ENCODE measurements around the gene PERP. TPM values are rescaled to one million over a fixed set of nuclear protein-coding genes. Genes with fewer than 3 reads are reported as not detected.

The PERP gene
- total and polyA plus RNA-seq, 3 experiments from 2014 or later, result 6.4 to 8.7 (median 8.0) TPM

- H3K4me3 ChIP-seq (ENCODE audit: low read length), result no peak overlapping the region
- no peaks in the 10 kb centered on the region for H3K27me3 ChIP-seq (ENCODE audit: insufficient read depth, low read length, poor library complexity, severe bottlenecking)
- H3K27me3 Mint-ChIP-seq, result peaks cover 13 to 67% of the 10 kb centered on the region in 2 donors
- POLR2A ChIA-PET, result no interaction called here
- peaks cover 0 to 18% (median 4%) of the 10 kb centered on the region in 3 donors for H3K36me3 Mint-ChIP-seq
- H3K4me1 ChIP-seq (ENCODE audit: insufficient read depth, low read length), result no peaks in the 10 kb centered on the region
- DNase-seq, result no peak
- no peaks in the 10 kb centered on the region for H3K4me1 Mint-ChIP-seq
- peaks cover 3 to 8% (median 6%) of the 10 kb centered on the region in 5 donors for H3K9me3 Mint-ChIP-seq
- no peaks in the 10 kb centered on the region for H3K9me3 ChIP-seq (ENCODE audit: low read length)
- H3K4me3 Mint-ChIP-seq, result no peak overlapping the region
- CTCF ChIA-PET, result no interaction called here
- H3K27ac ChIP-seq (ENCODE audit: low read depth, low read length), result no peak overlapping the region
- H3K36me3 ChIP-seq (ENCODE audit: insufficient read depth, low read length), result no peaks in the 10 kb centered on the region
- H3K27ac Mint-ChIP-seq, result no peak overlapping the region
These were observed 28.7 kb downstream of the PERP start for GRCh38 chr6:138078491-138078890.

GRCh38 chr6:138073264-138073663 is 34.0 kb downstream of the PERP start:
- peaks cover 5 to 47% of the 10 kb centered on the region in 2 donors for H3K27me3 Mint-ChIP-seq
- no peak for DNase-seq
- H3K36me3 ChIP-seq (ENCODE audit: insufficient read depth, low read length), result no peaks in the 10 kb centered on the region
- H3K4me1 Mint-ChIP-seq, result no peaks in the 10 kb centered on the region
- H3K4me3 Mint-ChIP-seq, result no peak overlapping the region
- peaks cover 3 to 8% (median 6%) of the 10 kb centered on the region in 5 donors for H3K9me3 Mint-ChIP-seq
- no peak overlapping the region for H3K27ac Mint-ChIP-seq
- no peak overlapping the region for H3K4me3 ChIP-seq (ENCODE audit: low read length)
- no peak overlapping the region for H3K27ac ChIP-seq (ENCODE audit: low read depth, low read length)
- peaks cover 0 to 19% (median 4%) of the 10 kb centered on the region in 3 donors for H3K36me3 Mint-ChIP-seq
- CTCF ChIA-PET, result no interaction called here
- POLR2A ChIA-PET, result interaction anchor here (0.5 kb wide), 1 partner anchor 30 kb away, joined by 3 read pairs; no protein-coding TSS in a partner anchor
- no peaks in the 10 kb centered on the region for H3K4me1 ChIP-seq (ENCODE audit: insufficient read depth, low read length)
- no peaks in the 10 kb centered on the region for H3K9me3 ChIP-seq (ENCODE audit: low read length)
- no peaks in the 10 kb centered on the region for H3K27me3 ChIP-seq (ENCODE audit: insufficient read depth, low read length, poor library complexity, severe bottlenecking)

- no peaks in the 10 kb centered on the region for H3K4me1 ChIP-seq (ENCODE audit: insufficient read depth, low read length)
- CTCF ChIA-PET, result no interaction called here
- no peak overlapping the region for H3K27ac ChIP-seq (ENCODE audit: low read depth, low read length)
- no peak overlapping the region for H3K4me3 Mint-ChIP-seq
- no peak overlapping the region for H3K4me3 ChIP-seq (ENCODE audit: low read length)
- H3K4me1 Mint-ChIP-seq, result peaks cover 0 to 1% (median 0%) of the 10 kb centered on the region in 3 donors
- peaks cover 0 to 3% (median 0%) of the 10 kb centered on the region in 5 donors for H3K9me3 Mint-ChIP-seq
- no peak for DNase-seq
- H3K27me3 ChIP-seq (ENCODE audit: insufficient read depth, low read length, poor library complexity, severe bottlenecking), result no peaks in the 10 kb centered on the region
- H3K27me3 Mint-ChIP-seq, result peaks cover 0 to 22% of the 10 kb centered on the region in 2 donors
- peaks cover 0 to 2% (median 0%) of the 10 kb centered on the region in 3 donors for H3K36me3 Mint-ChIP-seq
- no peak overlapping the region for H3K27ac Mint-ChIP-seq
- POLR2A ChIA-PET, result no interaction called here
- no peaks in the 10 kb centered on the region for H3K9me3 ChIP-seq (ENCODE audit: low read length)
- no peaks in the 10 kb centered on the region for H3K36me3 ChIP-seq (ENCODE audit: insufficient read depth, low read length)
These were observed 43.5 kb downstream of the PERP start for GRCh38 chr6:138063726-138064125.

- DNase-seq, result no peak
- no peaks in the 10 kb centered on the region for H3K9me3 ChIP-seq (ENCODE audit: low read length)
- H3K4me3 ChIP-seq (ENCODE audit: low read length), result no peak overlapping the region
- H3K27me3 Mint-ChIP-seq, result peaks cover 32 to 74% of the 10 kb centered on the region in 2 donors
- H3K27ac Mint-ChIP-seq, result no peak overlapping the region
- no peaks in the 10 kb centered on the region for H3K36me3 ChIP-seq (ENCODE audit: insufficient read depth, low read length)
- H3K27me3 ChIP-seq (ENCODE audit: insufficient read depth, low read length, poor library complexity, severe bottlenecking), result no peaks in the 10 kb centered on the region
- no peak overlapping the region for H3K4me3 Mint-ChIP-seq
- H3K9me3 Mint-ChIP-seq, result peaks cover 19 to 36% (median 27%) of the 10 kb centered on the region in 5 donors
- H3K27ac ChIP-seq (ENCODE audit: low read depth, low read length), result no peak overlapping the region
- no peaks in the 10 kb centered on the region for H3K4me1 Mint-ChIP-seq
- no peaks in the 10 kb centered on the region for H3K4me1 ChIP-seq (ENCODE audit: insufficient read depth, low read length)
- ChIA-PET POLR2A (no interaction called here), CTCF (no interaction called here)
- H3K36me3 Mint-ChIP-seq, result peaks cover 0 to 19% (median 2%) of the 10 kb centered on the region in 3 donors
These were observed 52.2 kb downstream of the PERP start for GRCh38 chr6:138054982-138055381.

GRCh38 chr6:138052783-138053182 is 54.4 kb downstream of the PERP start:
- Mint-ChIP-seq H3K27ac (no peak overlapping the region), H3K36me3 (peaks cover 0 to 19% (median 0%) of the 10 kb centered on the region in 3 donors), H3K4me3 (no peak overlapping the region), H3K27me3 (peaks cover 28 to 62% of the 10 kb centered on the region in 2 donors), H3K9me3 (peaks cover 17 to 37% (median 27%) of the 10 kb centered on the region in 5 donors), H3K4me1 (no peaks in the 10 kb centered on the region)
- Histone ChIP-seq H3K4me1 (ENCODE audit: insufficient read depth, low read length) (no peaks in the 10 kb centered on the region), H3K9me3 (ENCODE audit: low read length) (no peaks in the 10 kb centered on the region), H3K27me3 (ENCODE audit: insufficient read depth, low read length, poor library complexity, severe bottlenecking) (no peaks in the 10 kb centered on the region), H3K27ac (ENCODE audit: low read depth, low read length) (no peak overlapping the region), H3K4me3 (ENCODE audit: low read length) (no peak overlapping the region), H3K36me3 (ENCODE audit: insufficient read depth, low read length) (no peaks in the 10 kb centered on the region)
- DNase-seq, result no peak
- ChIA-PET POLR2A (no interaction called here), CTCF (no interaction called here)

- Mint-ChIP-seq H3K36me3 (peaks cover 0 to 8% (median 0%) of the 10 kb centered on the region in 3 donors), H3K27ac (no peak overlapping the region), H3K9me3 (peaks cover 0 to 11% (median 2%) of the 10 kb centered on the region in 5 donors), H3K4me1 (no peaks in the 10 kb centered on the region), H3K4me3 (no peak overlapping the region), H3K27me3 (peaks cover 2 to 12% of the 10 kb centered on the region in 2 donors)
- Histone ChIP-seq H3K36me3 (ENCODE audit: insufficient read depth, low read length) (no peaks in the 10 kb centered on the region), H3K27me3 (ENCODE audit: insufficient read depth, low read length, poor library complexity, severe bottlenecking) (no peaks in the 10 kb centered on the region), H3K27ac (ENCODE audit: low read depth, low read length) (no peak overlapping the region), H3K9me3 (ENCODE audit: low read length) (no peaks in the 10 kb centered on the region), H3K4me1 (ENCODE audit: insufficient read depth, low read length) (no peaks in the 10 kb centered on the region), H3K4me3 (ENCODE audit: low read length) (no peak overlapping the region)
- CTCF ChIA-PET, result no interaction called here
- POLR2A ChIA-PET, result interaction anchor here (0.7 kb wide), 1 partner anchor 1231 kb away, joined by 3 read pairs; no protein-coding TSS in a partner anchor
- no peak for DNase-seq
These were observed 62.2 kb downstream of the PERP start for GRCh38 chr6:138044972-138045371.

GRCh38 chr6:138044458-138044857 is 62.8 kb downstream of the PERP start:
- H3K9me3 ChIP-seq (ENCODE audit: low read length), result no peaks in the 10 kb centered on the region
- peaks cover 2 to 12% of the 10 kb centered on the region in 2 donors for H3K27me3 Mint-ChIP-seq
- H3K36me3 Mint-ChIP-seq, result peaks cover 0 to 8% (median 0%) of the 10 kb centered on the region in 3 donors
- no peak overlapping the region for H3K4me3 Mint-ChIP-seq
- peaks cover 0 to 11% (median 2%) of the 10 kb centered on the region in 5 donors for H3K9me3 Mint-ChIP-seq
- H3K4me1 Mint-ChIP-seq, result no peaks in the 10 kb centered on the region
- no peaks in the 10 kb centered on the region for H3K27me3 ChIP-seq (ENCODE audit: insufficient read depth, low read length, poor library complexity, severe bottlenecking)
- H3K4me1 ChIP-seq (ENCODE audit: insufficient read depth, low read length), result no peaks in the 10 kb centered on the region
- DNase-seq, result no peak
- H3K27ac ChIP-seq (ENCODE audit: low read depth, low read length), result no peak overlapping the region
- no peaks in the 10 kb centered on the region for H3K36me3 ChIP-seq (ENCODE audit: insufficient read depth, low read length)
- ChIA-PET CTCF (no interaction called here), POLR2A (no interaction called here)
- H3K27ac Mint-ChIP-seq, result no peak overlapping the region
- no peak overlapping the region for H3K4me3 ChIP-seq (ENCODE audit: low read length)

Measured in CD8-positive, alpha-beta memory T cell (primary cell).